Gastrocnemius medialis (tissue), 4 donors: Measurements from ENCODE around the gene WFDC11.

Experiments
- CTCF ChIP-seq, 5 experiments: fragments of 450-650 bp in 3 of 5; fragments of 200-600 bp in 2 of 5; sonication (generic) in 2 of 5; IDR thresholded peaks in 4 of 5; conservative IDR thresholded peaks in 1 of 5; 1 replicate in 4 of 5; 2 replicates in 1 of 5; pipeline ENCODE4 v1.5.1; 2016 to 2019; ENCODE audit warnings: antibody characterized with exemption in 5 of 5, mild to moderate bottlenecking in 3 of 5, moderate library complexity in 3 of 5
- POLR2A ChIP-seq, 2 donors: fragments of 450-650 bp; IDR thresholded peaks; one replicate each; pipeline ENCODE4 v1.6.1; 2017; ENCODE audit warnings: antibody characterized with exemption in 2 of 2, mild to moderate bottlenecking in 2 of 2, moderate library complexity in 2 of 2

- TF ChIP-seq CTCF (IDR thresholded peaks at IDR 0.05 in 4 of 5, conservative IDR thresholded peaks at IDR 0.05 in 1 of 5) (no peak), POLR2A (IDR thresholded peaks at IDR 0.05) (no peak)
These were observed 30.4 kb downstream of the WFDC11 start for GRCh38 chr20:45639687-45640086.
